CD4-positive, alpha-beta T cell (primary cell): Measurements from ENCODE around the gene USP6NL. TPM values are rescaled to one million over a fixed set of nuclear protein-coding genes. Genes with fewer than 3 reads are reported as not detected.

ENCODE experiments used
- ATAC-seq: fragments of 200-7000 bp; cut with Tn5 transposase; one replicate; pipeline ENCODE4 v1.10.0; 2022; ENCODE audit warnings: mild to moderate bottlenecking; ENCODE audit not compliant: poor library complexity
- CTCF ChIA-PET: fragments of 350-600 bp; sonication (Branson Sonifier 250); formaldehyde crosslinking; loops from one replicate; lab custom pipeline; 2021; ENCODE audit warnings: antibody characterized with exemption, inconsistent platforms; lab: Charles Lee
- POLR2A ChIA-PET: fragments of 350-600 bp; sonication (Branson Sonifier 250); formaldehyde crosslinking; loops from one replicate; lab custom pipeline; 2021; ENCODE audit warnings: antibody characterized with exemption, inconsistent platforms; lab: Charles Lee
- DNase-seq, 14 experiments: peaks; one replicate each; pipeline ENCODE4 v3.0.0-alpha.2; 2013 to 2020; ENCODE audit warnings: mixed read lengths in 2 of 14
- H3K27ac ChIP-seq, 2 donors: one replicate each; pipeline versions ENCODE4 v1.5.1 to v1.7.0; 2013; ENCODE audit warnings: low read length in 2 of 2, low read depth in 1 of 2, mild to moderate bottlenecking in 1 of 2
- H3K27me3 ChIP-seq, 2 experiments: 1 replicate in 1 of 2; 2 replicates in 1 of 2; pipeline versions ENCODE4 v1.6.1 to v1.7.0; 2013; ENCODE audit warnings: low read length in 2 of 2, control low read depth in 1 of 2, mild to moderate bottlenecking in 1 of 2, moderate library complexity in 1 of 2; ENCODE audit not compliant: insufficient read depth in 2 of 2, control insufficient read depth in 1 of 2
- H3K36me3 ChIP-seq: one replicate; pipeline ENCODE4 v1.6.1; 2013; ENCODE audit warnings: low read length, control low read depth; ENCODE audit not compliant: insufficient read depth
- H3K4me1 ChIP-seq: one replicate; pipeline ENCODE4 v1.6.1; 2013; ENCODE audit warnings: low read length, control low read depth; ENCODE audit not compliant: insufficient read depth
- H3K4me3 ChIP-seq: one replicate; pipeline ENCODE4 v1.5.1; 2013; ENCODE audit warnings: mild to moderate bottlenecking, low read length, moderate library complexity
- H3K9me3 ChIP-seq, 2 experiments: 1 replicate in 1 of 2; 2 replicates in 1 of 2; pipeline versions ENCODE4 v1.6.1 to v1.7.0; 2013; ENCODE audit warnings: low read length in 2 of 2, mild to moderate bottlenecking in 2 of 2, control low read depth in 1 of 2, moderate library complexity in 1 of 2; ENCODE audit not compliant: control insufficient read depth in 1 of 2, insufficient read depth in 1 of 2
- H3K27ac Mint-ChIP-seq: one replicate; pipeline ENCODE4 v1.8.0; 2020; ENCODE audit warnings: mixed read lengths
- H3K27me3 Mint-ChIP-seq: one replicate; pipeline ENCODE4 v1.8.0; 2021; ENCODE audit warnings: mixed read lengths
- H3K36me3 Mint-ChIP-seq: one replicate; pipeline ENCODE4 v1.8.0; 2021; ENCODE audit warnings: low read depth, mixed read lengths
- H3K4me1 Mint-ChIP-seq: one replicate; pipeline ENCODE4 v1.8.0; 2021; ENCODE audit warnings: low read depth, mixed read lengths
- H3K4me3 Mint-ChIP-seq: one replicate; pipeline ENCODE4 v1.8.0; 2020; ENCODE audit warnings: mild to moderate bottlenecking, mixed read lengths
- H3K9me3 Mint-ChIP-seq: one replicate; pipeline ENCODE4 v1.8.0; 2020; ENCODE audit warnings: mixed read lengths
- intact Hi-C, 2 experiments: fragments of 100-400 bp; cut with DNase I in 1 of 2; cut with micrococcal nuclease in 1 of 2; formaldehyde crosslinking; loops; one replicate each; pipeline versions ENCODE4 v1.15.1 to v1.9.0; 2023 to 2025; cut with DNase I, micrococcal nuclease
- total RNA-seq, 174 experiments: library from RNA in 2 of 174; stranded (reverse) in 2 of 174; gene quantifications; one replicate each; pipeline ENCODE4 v1.2.3 and lab custom pipeline; 2021 to 2026
- TF ChIP-seq, protein P1 (sequence below): fragments of 200-600 bp; IDR thresholded peaks from one replicate; pipeline ENCODE4 v1.8.0; 2022; ENCODE audit warnings: antibody characterized with exemption, mild to moderate bottlenecking

Gene USP6NL
- total RNA-seq, 2 experiments from 2014 or later = 5.2 to 5.6 TPM

DNA sequence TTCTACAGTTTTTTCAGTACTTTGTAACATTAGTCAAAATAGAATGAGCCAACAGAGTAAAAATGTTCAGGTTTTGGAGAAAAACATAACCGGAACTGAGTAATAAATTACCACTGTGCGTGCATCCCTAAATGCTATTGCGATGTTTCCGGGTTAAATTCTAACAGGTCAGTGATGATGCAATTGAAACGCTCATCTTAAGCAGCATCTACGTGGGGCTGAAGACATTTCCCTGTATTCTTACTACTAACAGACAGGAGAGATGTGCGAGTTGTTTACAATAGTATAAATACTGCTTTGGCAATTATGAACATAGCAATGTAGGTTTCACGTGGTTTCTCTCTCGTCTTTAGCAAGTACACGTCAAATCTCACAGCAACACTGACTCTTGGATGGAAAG, 149.4 kb downstream of the USP6NL start:
- POLR2A ChIA-PET = no interaction called here
- ATAC-seq = no peak
- Mint-ChIP-seq H3K9me3 (no peaks in the 10 kb centered on the region), H3K4me3 (no peak overlapping the region), H3K27ac (no peak overlapping the region), H3K27me3 (no peaks in the 10 kb centered on the region), H3K4me1 (peaks cover 5% of the 10 kb centered on the region), H3K36me3 (peaks cover 15% of the 10 kb centered on the region)
- no peak overlapping the region for H3K4me3 ChIP-seq
- intact Hi-C loops = no loop called here
- H3K27me3 ChIP-seq = no peaks in the 10 kb centered on the region
- no peaks in the 10 kb centered on the region for H3K9me3 ChIP-seq
- no peak overlapping the region for H3K27ac ChIP-seq
- TF ChIP-seq, protein P1, sequence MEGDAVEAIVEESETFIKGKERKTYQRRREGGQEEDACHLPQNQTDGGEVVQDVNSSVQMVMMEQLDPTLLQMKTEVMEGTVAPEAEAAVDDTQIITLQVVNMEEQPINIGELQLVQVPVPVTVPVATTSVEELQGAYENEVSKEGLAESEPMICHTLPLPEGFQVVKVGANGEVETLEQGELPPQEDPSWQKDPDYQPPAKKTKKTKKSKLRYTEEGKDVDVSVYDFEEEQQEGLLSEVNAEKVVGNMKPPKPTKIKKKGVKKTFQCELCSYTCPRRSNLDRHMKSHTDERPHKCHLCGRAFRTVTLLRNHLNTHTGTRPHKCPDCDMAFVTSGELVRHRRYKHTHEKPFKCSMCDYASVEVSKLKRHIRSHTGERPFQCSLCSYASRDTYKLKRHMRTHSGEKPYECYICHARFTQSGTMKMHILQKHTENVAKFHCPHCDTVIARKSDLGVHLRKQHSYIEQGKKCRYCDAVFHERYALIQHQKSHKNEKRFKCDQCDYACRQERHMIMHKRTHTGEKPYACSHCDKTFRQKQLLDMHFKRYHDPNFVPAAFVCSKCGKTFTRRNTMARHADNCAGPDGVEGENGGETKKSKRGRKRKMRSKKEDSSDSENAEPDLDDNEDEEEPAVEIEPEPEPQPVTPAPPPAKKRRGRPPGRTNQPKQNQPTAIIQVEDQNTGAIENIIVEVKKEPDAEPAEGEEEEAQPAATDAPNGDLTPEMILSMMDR = no peak
- DNase-seq = no peak
- H3K36me3 ChIP-seq = no peaks in the 10 kb centered on the region
- no peaks in the 10 kb centered on the region for H3K4me1 ChIP-seq
- CTCF ChIA-PET = no interaction called here

DNA sequence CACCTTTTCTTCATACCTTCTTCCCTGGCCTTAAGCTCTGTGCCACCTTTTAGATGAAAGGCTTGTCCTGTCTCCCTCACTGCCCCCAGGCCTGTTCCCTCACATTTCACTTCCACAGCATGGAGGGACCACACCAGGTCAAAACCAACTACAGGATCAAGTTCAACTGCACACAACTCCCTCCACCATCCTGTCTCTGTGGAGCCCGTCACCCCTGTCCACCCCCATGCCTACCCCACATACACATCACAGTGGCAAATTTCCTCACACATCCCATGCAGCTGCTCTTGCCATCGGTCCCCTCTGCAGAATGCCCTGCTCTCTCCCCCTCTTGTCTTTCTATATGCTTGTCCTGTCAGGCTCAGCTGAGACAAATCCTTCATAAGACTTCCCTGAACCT, 154.1 kb downstream of the USP6NL start:
- Histone ChIP-seq H3K27ac (no peak overlapping the region), H3K27me3 (no peaks in the 10 kb centered on the region), H3K9me3 (no peaks in the 10 kb centered on the region), H3K36me3 (no peaks in the 10 kb centered on the region), H3K4me3 (no peak overlapping the region), H3K4me1 (no peaks in the 10 kb centered on the region)
- TF ChIP-seq, protein P1 = no peak
- POLR2A ChIA-PET = no interaction called here
- H3K9me3 Mint-ChIP-seq = no peaks in the 10 kb centered on the region
- H3K27me3 Mint-ChIP-seq = no peaks in the 10 kb centered on the region
- CTCF ChIA-PET = no interaction called here
- ATAC-seq (no peak), DNase-seq (no peak)
- H3K4me1 Mint-ChIP-seq = no peaks in the 10 kb centered on the region
- no peak overlapping the region for H3K4me3 Mint-ChIP-seq
- peaks cover 9% of the 10 kb centered on the region for H3K36me3 Mint-ChIP-seq
- no peak overlapping the region for H3K27ac Mint-ChIP-seq
- intact Hi-C loops = loop anchor here in 1 of 2 experiments (10.0 kb wide), 1 partner anchor 533 kb away; no protein-coding TSS in a partner anchor

DNA sequence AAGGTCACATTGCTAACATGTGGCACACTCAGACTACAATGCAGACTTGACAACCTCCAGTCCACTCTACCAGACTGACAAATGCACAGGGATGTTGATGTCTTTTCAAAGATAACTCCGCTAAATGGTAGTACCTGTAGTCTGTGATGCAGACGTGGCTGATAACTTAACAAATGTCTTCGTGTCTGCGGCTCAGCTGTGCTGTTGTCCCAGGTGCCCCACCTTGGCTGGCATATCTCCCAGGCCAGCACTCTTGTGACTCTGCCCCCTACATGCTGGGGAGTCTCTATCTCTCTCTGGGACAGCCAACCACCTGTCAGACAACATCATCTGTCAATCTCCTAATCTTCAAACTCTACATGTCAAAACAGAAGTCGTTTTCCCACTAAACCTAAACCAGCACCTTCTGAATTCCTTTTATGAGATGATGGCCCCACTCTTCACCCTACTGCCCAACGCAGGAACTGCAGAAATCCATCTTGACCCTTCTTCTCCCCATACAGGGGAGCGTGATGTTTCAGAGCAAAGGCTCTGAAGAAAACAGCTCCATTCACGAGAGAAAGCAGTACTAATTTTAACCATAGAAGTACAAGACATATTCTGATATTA, 156.4 kb downstream of the USP6NL start:
- H3K36me3 ChIP-seq = no peaks in the 10 kb centered on the region
- Mint-ChIP-seq H3K4me1 (peaks cover 5% of the 10 kb centered on the region), H3K4me3 (no peak overlapping the region), H3K27me3 (no peaks in the 10 kb centered on the region), H3K36me3 (no peaks in the 10 kb centered on the region), H3K9me3 (no peaks in the 10 kb centered on the region), H3K27ac (no peak overlapping the region)
- no peaks in the 10 kb centered on the region for H3K9me3 ChIP-seq
- no peaks in the 10 kb centered on the region for H3K27me3 ChIP-seq
- H3K4me1 ChIP-seq = no peaks in the 10 kb centered on the region
- no peak for ATAC-seq
- TF ChIP-seq, protein P1 = no peak
- DNase-seq = no peak
- POLR2A ChIA-PET = no interaction called here
- no peak overlapping the region for H3K27ac ChIP-seq
- intact Hi-C loops = loop anchor here in 1 of 2 experiments (10.0 kb wide), 1 partner anchor 530 kb away; no protein-coding TSS in a partner anchor
- CTCF ChIA-PET = no interaction called here
- no peak overlapping the region for H3K4me3 ChIP-seq
